Lower leg skin (tissue), 4 donors: Measurements from ENCODE around the gene NUAK1. TPM values are rescaled to one million over a fixed set of nuclear protein-coding genes. Genes with fewer than 3 reads are reported as not detected.

Experiments
- DNase-seq, 2 donors: peaks; one replicate each; pipeline ENCODE4 v3.0.0-alpha.2; 2019; ENCODE audit warnings: low spot score in 2 of 2
- H3K4me3 ChIP-seq: fragments of 200-600 bp; sonication (generic); 2 replicates; pipeline ENCODE4 v1.5.1; 2017; ENCODE audit warnings: mild to moderate bottlenecking, low read depth; ENCODE audit not compliant: poor library complexity, severe bottlenecking
- POLR2A ChIP-seq, 2 donors: fragments of 450-650 bp; IDR thresholded peaks; one replicate each; pipeline ENCODE4 v1.6.1; 2016 to 2017; ENCODE audit warnings: antibody characterized with exemption in 2 of 2, mild to moderate bottlenecking in 1 of 2, moderate library complexity in 1 of 2
- WGBS, 2 donors: methylation state at CpG; one replicate each; pipeline ENCODE4 v1.1.5; 2018; 5-methylcytosine and 5-hydroxymethylcytosine counted together
- intact Hi-C: fragments of 100-400 bp; cut with DNase I; formaldehyde crosslinking; loops from one replicate; pipeline ENCODE4 v1.15.0; 2023; ENCODE audit warnings: low total_unique reads
- total RNA-seq, 4 donors: library from RNA; depleted of rRNA; stranded (reverse); fragments of >200 nt; gene quantifications; one replicate each; pipeline ENCODE4 v1.1.0, GENCODE V29; 2016
- TF ChIP-seq, protein P1 (sequence below), 3 donors: fragments of 450-650 bp; IDR thresholded peaks; one replicate each; pipeline ENCODE4 v1.5.1; 2016; ENCODE audit warnings: antibody characterized with exemption in 3 of 3, mild to moderate bottlenecking in 3 of 3, moderate library complexity in 2 of 3

The NUAK1 gene
- total RNA-seq, 4 donors from 2014 or later = 23.9 to 66.1 (median 42.3) TPM

DNA sequence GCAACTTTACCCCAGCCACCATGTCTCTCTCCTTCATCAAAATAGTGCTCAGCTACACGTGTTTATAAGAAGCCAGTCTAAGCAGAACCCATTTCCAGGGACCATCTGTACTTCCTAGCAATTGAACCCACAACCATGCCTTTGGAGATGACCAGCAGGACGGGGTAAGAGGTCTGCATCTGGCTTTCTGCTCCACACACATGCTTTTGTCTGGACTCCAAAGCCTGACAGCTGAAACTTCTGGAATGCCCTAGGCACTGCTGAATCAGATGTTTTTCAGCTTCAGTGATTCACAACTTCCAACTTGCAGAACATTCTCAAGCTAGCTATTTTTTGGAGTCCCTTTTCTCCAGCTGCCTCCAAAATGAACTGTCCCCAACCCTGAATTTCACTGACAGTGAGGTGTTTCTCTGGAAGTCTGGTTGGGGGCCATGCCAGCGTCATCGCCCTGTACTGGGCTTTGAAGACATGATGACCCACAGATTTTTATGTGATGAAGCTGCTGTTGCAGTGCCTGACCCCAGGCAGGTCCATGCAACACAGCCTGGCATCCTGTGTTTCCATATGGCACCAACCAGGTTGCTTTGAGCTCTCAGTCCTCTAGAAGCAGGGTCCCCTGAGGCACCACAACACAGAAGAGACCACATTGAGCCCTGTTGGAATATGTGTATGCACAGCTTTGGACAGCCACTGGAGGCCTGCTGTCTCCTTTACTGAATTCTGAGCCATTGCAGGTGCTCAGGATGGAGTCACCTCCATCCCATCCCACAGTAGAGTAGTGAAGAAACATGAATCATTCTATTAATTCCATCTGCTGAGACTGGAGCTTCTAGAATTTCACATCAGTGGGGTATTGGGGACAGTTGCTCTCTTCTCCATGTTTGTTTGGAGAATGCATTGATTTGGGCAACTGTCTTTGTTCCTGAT, 80.2 kb downstream of the NUAK1 start:
- intact Hi-C loops = no loop called here
- TF ChIP-seq, protein P1, sequence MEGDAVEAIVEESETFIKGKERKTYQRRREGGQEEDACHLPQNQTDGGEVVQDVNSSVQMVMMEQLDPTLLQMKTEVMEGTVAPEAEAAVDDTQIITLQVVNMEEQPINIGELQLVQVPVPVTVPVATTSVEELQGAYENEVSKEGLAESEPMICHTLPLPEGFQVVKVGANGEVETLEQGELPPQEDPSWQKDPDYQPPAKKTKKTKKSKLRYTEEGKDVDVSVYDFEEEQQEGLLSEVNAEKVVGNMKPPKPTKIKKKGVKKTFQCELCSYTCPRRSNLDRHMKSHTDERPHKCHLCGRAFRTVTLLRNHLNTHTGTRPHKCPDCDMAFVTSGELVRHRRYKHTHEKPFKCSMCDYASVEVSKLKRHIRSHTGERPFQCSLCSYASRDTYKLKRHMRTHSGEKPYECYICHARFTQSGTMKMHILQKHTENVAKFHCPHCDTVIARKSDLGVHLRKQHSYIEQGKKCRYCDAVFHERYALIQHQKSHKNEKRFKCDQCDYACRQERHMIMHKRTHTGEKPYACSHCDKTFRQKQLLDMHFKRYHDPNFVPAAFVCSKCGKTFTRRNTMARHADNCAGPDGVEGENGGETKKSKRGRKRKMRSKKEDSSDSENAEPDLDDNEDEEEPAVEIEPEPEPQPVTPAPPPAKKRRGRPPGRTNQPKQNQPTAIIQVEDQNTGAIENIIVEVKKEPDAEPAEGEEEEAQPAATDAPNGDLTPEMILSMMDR (IDR thresholded peaks at IDR 0.05) = no peak
- no peak for TF ChIP-seq POLR2A (IDR thresholded peaks at IDR 0.05)
- no peak for DNase-seq
- H3K4me3 ChIP-seq = no peak overlapping the region
- WGBS, 2 donors = 30 to 51% methylated on average over 4 of the region's 4 CpGs

DNA sequence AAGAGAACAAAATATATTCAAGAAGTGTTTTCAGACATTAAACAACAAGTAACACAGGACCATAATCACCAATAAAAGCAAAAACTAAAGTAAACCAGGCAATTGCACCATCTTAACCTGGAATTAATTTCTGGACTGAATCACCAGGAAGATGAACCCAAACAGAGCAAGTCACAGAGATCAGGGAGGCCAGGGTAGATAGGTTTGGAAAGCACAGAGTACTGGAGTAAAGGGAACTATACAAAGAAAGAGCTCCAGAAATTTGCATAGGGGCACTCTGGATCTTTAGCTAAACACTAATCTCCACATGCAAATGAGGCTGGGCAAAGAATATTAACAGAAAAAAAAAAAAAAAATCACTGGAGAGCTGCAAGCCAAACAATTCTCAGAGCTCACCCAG, 84.7 kb downstream of the NUAK1 start:
- no peak for TF ChIP-seq POLR2A (IDR thresholded peaks at IDR 0.05)
- TF ChIP-seq, protein P1 (IDR thresholded peaks at IDR 0.05) = no peak
- intact Hi-C loops = no loop called here
- DNase-seq = no peak

DNA sequence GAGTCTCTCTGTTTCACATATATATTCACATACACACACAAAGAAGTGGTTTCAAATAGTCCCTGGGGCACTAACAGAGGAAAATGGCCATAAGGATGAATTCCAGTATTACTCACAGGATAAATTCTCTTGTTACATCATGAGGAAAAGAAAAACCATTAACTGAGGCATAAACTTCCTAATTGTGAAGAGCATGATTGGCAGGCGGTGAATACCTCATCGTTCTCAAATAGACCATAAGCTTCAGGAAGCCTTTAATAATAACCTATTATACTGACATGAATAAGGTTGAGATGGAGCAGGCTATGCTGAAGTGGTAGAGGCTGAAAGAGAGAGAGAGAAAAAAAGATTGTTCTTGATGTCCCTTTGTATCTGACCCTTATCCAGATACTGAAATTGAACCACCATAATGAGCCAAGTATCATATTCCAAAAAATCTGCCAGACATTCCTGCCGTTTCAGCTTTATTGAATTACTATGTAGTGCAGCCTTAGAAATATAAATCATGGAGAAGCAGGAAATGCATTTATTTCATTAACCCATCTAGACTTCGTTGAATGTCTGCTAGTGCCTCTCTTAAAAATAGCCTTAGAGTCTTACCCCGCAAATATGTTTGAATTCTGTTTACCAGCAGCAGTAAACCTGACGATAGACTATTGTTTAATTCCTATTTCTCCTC, 86.8 kb downstream of the NUAK1 start:
- no peak overlapping the region for H3K4me3 ChIP-seq
- WGBS, 2 donors = 65 to 77% methylated on average over 6 of the region's 6 CpGs
- intact Hi-C loops = no loop called here
- no peak for DNase-seq
- no peak for TF ChIP-seq POLR2A (IDR thresholded peaks at IDR 0.05)
- TF ChIP-seq, protein P1 (IDR thresholded peaks at IDR 0.05) = no peak

More for the DNA sequence above, 84.7 kb downstream of the NUAK1 start:
- H3K4me3 ChIP-seq = no peak overlapping the region

DNA sequence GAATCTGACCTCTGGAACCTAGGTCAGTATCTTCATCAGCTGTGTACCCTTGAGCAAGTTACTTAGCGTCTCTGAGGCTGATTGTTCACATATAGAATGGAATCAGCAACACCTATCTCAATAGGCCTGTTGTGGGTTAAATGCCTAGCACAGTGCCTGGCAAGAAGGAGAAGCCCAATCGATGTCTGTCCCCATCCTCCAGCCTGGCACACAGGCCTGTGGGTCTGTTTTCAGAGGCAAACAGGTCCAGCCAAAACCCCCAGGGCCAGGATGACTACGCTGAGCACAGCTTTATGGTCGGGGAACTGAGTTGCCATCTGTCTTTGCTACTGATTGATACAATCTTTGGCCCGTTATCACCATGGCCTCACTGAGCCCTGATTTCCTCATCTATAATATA, 89.2 kb downstream of the NUAK1 start:
- intact Hi-C loops = no loop called here
- TF ChIP-seq, protein P1 (IDR thresholded peaks at IDR 0.05) = no peak
- TF ChIP-seq POLR2A (IDR thresholded peaks at IDR 0.05) = no peak
- H3K4me3 ChIP-seq = no peak overlapping the region
- WGBS, 2 donors = 63 to 76% methylated on average over 5 of the region's 5 CpGs
- DNase-seq = no peak

DNA sequence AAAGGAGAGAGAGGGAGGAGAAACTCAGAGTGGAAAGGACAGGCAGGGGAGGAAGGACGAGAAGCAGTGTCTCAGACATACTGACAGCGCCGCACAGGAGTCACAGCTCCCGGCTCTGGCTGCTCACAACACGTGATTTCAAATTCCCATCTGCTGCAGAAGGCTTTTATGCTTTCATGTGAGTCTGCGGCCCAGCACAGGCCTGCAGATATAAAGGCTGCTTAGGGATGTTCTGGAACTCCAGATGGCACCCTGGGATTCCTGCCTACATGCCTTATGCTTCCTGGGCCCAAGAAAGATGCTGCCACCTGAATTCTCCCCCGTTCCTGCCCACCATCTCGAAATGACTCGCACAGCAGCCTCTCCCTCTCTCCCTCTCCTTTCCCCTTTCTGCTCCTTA, 89.6 kb downstream of the NUAK1 start:
- TF ChIP-seq, protein P1 (IDR thresholded peaks at IDR 0.05) = no peak
- no peak for TF ChIP-seq POLR2A (IDR thresholded peaks at IDR 0.05)
- intact Hi-C loops = no loop called here
- 85 to 97% methylated on average over 9 of the region's 9 CpGs for WGBS, 2 donors

More for the DNA sequence above, 89.6 kb downstream of the NUAK1 start:
- DNase-seq = no peak
- no peak overlapping the region for H3K4me3 ChIP-seq
